ENCODE results near the gene CAPZA1.

The CAPZA1 gene

DNA sequence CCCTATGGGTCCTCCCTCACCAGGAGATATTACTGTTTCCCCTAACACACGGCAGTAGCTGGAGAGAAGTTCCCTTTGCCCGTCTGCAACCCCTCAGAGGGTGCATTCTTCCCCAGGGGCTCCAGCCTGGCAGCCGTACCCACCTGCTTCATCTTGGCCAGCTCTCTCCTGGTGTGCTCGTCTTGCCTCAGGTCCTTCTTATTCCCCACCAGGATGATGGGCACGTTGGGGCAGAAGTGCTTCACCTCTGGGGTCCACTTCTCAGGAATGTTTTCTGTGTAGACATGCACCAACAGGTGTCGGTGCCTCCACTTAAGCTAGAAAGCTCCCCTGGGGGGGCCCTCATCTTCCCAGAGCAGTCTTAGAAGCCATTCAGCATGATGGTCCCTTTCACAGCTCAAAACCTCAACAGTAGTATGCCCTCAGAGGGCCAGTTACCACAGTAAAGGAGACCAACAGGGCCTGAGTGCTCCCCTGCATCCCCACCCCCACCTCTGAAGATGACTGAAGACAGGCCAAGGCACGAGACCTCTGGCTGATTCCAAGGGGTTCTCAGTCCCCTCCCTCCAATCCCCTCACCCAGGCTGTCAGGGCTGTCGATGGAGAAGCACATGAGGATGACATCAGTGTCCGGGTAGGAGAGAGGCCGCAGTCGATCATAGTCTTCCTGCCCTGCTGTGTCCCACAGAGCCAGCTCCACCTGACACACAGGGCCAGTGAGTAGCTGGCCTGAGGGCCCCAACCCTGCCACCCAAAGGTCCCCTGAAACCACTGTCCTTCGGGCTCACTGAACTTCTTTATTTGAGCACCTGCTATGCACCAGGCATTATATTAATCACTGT, 83.0 kb downstream of the CAPZA1 start:
- DNase-seq, result peak; percentile 43

DNA sequence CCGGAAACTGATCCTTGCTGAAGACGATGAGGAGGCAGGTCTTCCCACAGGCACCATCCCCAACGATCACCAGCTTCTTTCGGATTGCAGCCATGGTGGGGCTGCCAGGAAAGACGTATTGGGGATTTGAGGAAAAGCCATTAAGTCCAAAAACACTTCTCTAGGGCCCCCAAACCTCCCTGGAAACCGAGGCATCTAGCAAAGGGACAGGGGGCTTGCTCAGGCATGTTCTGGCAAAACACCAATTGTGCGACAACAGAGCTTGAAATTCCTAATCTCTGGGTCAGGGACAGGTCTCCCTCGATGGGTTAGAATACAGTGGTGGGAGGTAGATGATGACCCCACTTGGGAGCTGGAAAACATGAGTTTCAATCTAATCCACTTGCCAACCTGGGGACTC, 84.1 kb downstream of the CAPZA1 start:
- DNase-seq, result peak; percentile 38

DNA sequence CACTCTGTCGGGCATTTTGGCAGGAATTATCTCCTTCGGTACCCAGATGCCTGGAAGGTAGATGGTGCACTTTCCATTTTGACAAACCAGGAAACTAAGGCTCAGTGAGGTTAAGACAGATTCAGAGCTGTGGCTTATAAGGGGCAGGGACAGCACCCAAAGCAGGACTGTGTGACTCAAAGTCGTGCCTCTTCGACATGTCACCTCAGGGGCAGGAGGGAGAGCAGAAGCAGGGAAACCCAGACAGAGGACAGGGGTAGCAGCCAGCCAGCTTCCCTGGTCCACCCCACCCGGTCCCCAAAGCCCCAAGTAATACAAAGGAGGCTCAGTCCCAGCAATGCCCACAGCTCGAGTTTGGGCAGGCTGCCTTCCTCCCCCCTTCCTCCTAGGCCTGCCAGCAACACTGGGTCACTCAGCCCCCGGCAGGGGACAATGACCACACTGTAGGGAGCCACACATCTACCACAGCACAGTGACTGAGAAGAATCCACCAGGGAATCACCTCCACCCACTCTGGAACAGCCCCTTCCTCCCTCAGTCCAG, 84.8 kb downstream of the CAPZA1 start:
- no peak for DNase-seq

DNA sequence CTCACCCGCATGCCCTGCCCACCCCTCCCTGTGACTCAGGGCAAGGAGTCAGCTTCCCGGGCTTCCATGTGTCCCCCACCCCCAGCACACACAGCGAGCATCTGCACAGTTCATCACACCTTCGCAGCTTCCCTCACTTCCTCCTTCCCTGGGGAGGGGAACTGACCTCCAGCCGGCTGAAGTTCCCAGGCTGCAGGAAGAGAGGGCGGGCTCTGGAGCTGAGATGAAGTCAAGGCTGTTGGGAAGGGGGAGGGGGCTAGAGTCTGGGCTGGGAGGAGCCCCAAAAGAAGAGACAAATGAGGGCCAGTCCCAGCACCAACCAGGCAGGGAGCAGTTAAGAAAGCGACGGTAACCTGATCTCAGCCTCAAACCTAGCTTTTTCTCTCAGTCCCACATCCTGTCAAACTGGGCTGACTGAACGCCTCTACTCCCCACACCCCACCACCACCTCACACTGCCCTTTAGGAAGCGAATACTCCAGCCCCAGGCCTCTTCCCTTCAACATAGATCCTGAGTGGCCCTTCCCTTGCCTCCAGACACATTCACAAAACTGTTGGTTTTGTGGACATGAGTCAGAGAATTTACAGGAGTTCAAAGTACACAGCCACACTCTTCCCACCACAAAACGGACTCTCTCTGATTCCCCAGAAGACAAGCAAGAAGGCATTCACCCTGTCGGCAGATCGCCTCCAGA, 85.4 kb downstream of the CAPZA1 start:
- peak; percentile 99 for DNase-seq

DNA sequence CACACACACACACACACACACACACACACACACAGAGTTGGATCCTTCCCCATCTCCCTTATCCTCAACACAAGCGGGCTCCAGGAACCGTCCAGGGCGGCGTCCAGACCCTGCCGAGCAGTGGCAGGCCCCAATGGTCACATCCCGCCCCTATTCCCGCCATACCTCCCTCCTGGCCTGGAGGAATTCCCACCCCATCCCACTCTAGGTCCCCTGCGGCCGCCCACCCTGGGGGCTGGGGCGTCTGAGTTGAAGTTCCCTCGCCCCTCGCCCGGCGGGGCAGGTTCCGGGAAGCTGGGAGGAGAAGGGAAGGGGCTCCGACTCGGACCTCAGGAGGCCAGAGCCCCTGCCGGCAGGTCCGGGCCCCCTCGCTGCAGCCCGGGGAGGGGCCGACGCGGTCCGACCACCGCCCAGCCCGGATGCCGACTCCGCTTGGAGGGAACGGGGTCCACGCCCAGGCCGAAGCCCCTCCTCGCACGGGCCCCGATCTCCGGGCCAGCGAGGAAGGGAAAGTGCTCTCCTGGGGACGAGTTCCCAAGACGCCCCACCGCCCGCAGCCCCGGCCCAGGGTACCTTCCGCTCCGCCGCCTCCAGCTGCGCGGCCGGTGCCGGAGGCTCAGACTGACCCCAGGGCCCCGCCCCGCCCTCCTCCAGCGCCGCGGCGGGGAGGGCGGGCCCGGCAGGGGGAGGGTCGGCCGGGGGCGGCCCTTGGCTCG, 87.0 kb downstream of the CAPZA1 start, which contains the start of gene RHOC:
TSS of gene RHOC (minus strand) at position 623 of the 716 bp plus-strand sequence. CDS start 3,328 bp downstream, outside the sequence.
- no peak for DNase-seq

DNA sequence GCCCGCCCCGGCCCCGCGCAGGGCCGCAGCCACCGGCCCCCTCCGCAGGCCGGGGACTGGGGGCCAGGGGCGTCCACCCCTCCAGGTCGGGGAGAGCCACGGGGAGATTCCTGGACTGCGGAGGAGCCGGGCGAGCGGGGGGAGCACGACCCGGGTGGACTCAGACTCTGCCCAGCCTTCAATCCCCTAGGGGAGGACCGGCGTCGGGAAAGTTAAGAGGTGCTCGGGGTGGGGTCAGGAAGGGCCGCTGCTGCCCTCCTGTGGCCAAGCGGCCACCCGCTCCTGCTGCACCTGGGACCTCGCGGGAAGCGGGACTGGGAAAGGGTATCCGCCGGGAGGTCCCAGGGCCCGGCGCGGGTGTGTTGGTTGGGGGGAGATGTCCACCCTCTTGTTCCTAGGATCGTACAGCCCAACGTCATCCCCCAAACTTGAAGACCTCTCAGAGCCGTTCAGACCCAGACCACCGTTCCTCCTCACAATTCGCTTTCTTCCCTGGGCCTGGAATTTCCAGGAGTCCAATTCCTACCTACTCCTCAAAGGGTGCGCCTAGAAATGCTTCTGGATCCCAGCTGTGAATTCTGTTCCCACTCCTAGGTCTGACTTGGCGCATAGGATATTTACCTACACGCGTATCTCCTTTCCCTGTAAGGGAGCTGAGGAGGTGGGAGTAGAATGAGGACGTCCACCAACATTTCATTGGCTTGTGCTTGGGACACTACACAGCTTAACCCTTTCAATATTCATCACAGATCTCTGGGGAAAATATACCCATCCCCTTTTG, 87.8 kb downstream of the CAPZA1 start:
- DNase-seq, result peak; percentile 96

DNA sequence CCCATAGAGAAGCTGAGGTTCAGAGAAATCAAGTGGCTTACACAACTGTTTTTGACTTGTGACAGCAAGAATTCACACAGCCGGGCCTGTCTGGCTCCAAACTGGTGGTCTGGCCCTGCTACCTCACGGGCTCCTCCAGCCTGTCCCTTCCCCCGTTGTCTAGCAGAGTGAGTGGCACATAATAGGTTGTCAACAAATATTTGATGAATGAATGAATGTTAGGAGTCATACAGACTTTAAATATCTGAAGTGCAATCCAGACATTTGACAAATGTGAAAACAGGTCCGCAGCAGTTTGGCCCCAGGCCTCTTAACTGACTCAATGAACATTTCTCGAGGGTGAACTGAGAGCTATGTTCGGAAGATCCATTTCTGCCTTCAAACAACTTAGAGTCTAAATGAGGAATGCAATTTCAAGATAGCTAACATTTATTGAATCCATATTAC, 88.4 kb downstream of the CAPZA1 start:
- DNase-seq, result no peak

DNA sequence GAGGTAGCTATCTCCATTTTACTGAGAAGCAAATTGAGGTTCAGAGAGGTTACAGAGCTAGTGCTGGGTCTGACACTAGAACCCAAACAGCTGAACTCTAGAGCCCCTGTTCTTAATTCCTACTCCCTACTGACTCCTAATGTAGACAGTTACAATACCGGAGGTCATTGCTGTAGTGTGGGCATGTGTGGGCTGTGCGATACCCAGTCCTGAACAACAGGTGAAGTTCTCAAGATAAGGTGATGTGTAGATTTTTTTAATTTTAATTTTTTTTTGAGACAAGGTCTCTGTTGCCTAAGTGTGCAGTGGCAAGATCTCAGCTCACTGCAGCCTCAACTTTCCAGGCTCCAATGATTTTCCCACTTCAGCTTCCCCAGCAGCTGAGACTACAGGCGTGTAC, 88.9 kb downstream of the CAPZA1 start:
- DNase-seq, result no peak

DNA sequence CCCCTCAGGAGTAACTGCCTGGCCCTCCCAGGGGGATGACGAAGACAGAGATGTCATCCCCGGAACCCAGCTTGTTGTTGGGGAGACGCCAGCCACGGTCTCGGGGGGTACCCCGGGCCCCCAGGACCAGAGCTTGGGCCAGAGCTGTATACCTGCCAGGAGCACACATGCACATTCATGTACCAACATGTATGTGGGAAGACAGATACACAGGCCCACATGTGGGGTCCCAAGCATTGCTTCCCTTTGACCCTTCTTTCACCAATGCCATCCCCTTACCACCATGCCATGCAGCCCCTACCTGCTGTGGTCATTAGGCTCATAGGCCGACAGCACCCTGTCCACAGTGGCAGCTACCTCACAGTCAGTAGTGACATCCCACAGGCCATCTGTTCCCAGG, 90.5 kb downstream of the CAPZA1 start:
- DNase-seq, result no peak

DNA sequence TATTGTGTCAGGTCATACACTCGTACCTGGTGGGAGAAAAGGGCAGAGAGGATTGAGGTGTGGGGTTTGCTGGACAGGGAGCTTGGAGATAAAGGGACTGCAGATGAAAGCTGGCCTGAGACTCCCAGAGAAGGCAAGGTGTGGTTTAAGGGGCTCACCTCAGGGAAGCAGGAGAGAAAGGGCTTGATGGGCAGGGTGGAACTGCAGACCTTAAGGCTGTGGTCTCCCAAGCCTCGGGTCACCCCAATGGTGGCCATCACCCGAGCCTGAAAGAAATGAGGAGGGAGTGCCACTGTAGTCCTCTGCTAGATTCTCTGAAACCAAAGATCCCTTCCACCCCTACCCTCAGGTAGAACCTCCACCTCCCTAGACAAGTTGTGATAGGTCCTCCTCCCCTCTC, 91.0 kb downstream of the CAPZA1 start:
- DNase-seq, result no peak

DNA sequence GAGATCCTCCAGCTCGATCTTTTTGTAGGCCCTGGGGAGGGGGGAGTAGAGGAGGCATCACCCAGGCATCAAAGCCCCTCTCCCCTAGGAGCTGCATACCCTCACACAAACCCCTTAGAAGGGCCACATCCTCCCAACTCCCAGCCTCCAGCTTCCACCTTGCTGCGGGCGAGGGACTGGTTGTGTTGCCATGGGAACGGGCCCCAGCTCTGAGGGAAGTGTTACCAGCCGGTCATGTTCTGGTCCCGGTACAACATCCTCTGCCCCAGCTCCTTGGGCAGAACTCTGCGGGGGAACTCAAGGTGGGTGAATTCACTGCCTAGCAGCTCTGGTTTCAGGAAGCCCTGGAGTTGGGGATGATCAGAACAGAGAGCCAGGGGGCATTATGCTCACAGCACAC, 91.4 kb downstream of the CAPZA1 start:
- DNase-seq, result no peak

DNA sequence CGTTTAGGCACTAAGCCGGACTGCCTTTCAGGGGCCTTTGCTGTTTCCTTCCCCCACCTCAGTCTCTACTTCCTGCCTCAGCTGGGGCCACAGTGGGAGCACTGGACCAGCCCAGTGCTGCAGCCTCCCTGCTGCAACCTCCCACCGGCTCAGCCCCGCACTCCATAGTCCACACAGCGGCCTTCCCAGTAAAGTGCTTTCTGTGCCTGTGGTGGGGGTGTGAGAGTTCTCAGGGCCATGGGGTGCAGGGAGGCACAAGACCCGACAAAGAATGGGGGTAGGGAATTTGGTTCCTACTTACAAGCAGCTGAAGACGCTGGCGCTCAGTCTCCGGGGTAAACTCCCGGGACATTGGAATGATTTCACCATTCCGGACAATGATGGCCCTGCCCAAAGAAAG, 92.0 kb downstream of the CAPZA1 start:
- DNase-seq, result peak; percentile 45

DNA sequence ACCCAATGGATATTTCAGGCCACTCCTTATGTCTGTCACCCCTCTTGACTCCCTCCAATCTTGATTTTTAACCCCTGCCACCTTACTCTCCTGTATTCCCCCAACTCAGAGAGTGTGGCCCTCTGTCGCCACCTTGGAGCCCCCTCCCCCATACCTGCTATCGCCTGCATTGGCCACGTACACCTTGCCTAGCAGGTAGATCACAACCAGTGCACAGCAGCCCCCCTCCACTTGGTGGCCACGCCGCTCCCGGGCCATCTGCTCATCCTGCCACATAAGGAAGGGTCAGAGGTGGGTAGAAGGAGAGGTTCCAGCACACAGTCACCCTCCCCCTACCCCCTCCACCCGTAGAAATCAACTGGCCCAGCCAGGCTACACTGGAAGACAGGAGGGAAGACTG, 92.6 kb downstream of the CAPZA1 start:
- peak; percentile 51 for DNase-seq

DNA sequence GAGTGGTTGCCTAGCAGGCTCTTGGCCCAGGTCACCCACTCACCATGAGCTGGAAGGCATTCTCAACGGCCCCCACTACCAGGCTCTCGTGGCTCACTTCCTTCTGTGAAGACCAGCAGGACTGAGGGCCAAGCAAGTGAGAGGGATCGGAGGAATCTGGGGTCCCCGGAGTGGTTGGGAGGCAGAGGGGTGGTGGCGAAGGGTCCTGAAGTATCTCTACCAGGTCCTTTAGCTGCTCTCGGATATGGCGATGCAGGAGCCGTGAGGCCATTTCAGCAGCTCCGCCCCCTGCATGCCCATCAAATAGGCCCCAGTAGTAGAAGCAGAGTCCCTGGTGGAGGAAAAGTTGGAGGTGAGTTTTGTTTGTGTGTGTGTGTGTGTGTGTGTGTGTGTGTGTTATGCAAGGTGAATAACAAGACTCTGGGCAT, 93.1 kb downstream of the CAPZA1 start:
- DNase-seq, result peak; percentile 36

DNA sequence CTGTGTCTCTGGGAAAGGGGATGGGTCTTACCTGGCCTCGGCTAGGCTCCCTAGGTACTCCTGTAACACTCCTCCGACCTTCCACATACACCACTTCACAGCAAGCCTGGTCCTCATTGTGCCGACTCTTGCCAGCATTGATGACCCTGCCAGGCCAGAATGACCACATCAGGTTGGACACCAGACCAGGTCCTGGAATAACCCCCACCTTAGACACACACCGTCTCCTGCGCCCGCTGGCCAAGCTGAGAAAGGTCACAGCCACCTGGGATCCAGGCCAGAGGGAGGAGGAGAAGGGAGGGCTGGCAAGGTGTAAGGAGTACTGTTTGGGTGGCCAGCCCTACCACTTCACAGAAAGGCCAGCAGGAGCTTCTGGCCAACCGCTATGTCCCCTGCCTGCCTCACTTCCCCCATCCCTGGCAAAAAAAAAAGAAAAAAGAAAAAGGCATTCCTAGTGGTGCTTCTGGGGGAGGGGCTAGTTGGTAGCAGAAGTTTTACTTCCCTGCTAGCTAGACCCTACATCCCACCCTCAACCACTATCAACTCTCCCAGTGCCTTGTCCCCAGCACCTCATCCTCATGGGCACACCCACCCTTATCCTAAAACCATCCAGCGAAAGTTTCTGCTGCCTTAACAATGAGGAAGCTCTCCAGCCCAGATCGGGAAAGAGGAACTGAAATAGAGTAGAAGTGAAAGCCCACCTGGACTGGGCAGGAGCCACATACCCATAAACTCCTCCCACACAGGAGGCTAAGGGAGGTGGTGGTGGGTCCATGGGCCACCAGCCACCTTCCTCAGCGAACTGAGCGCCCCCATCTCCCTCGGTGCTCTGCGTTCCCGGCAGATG, 94.1 kb downstream of the CAPZA1 start:
- peak; percentile 53 for DNase-seq

DNA sequence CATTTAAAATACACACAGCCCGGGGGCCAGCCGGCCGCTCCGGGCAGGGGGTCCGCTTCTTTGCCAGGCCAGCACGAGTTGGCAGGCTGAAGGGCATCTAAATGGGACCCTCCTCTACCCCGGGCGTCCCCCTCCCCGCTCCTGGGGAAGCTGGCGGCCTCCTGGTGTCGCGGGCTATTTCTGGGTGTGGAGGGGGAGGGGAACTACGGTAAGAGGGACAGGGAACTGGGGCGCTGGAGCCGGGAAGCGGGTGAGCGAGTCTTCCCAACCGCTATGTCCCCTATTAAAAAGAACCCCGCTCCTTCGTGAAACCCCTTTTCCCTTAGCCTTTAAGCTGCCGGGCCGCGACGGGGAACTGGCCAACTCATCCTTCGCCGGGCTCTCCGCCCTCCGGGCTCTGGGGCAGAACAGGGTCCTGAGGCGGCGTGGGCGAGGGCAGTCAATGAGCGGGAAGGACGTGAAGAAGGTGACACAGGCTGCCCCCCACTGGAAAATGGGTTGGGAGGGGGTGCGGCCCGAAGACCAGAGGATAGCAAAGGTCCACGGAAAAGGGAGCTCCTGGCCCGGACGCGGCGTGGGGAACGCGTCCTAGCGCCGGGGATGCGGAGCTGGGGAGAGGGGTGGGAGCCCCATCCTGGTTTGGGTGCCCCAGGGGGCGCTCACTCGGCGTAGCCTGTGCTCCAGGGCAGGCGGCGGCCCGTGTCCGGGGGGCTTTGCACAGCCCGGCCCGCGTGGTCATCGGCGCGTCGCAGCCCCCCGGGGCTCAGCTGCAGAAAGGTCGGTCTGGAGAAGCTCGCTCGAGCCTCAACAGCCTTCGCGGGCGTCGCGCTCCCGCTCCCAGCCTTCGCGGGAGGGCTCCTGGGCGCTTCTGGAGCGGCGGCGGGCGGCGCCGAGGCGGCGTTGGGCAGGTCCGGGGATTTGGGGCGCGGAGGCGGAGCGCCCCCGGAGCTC, 95.0 kb downstream of the CAPZA1 start:
- no peak for DNase-seq

DNA sequence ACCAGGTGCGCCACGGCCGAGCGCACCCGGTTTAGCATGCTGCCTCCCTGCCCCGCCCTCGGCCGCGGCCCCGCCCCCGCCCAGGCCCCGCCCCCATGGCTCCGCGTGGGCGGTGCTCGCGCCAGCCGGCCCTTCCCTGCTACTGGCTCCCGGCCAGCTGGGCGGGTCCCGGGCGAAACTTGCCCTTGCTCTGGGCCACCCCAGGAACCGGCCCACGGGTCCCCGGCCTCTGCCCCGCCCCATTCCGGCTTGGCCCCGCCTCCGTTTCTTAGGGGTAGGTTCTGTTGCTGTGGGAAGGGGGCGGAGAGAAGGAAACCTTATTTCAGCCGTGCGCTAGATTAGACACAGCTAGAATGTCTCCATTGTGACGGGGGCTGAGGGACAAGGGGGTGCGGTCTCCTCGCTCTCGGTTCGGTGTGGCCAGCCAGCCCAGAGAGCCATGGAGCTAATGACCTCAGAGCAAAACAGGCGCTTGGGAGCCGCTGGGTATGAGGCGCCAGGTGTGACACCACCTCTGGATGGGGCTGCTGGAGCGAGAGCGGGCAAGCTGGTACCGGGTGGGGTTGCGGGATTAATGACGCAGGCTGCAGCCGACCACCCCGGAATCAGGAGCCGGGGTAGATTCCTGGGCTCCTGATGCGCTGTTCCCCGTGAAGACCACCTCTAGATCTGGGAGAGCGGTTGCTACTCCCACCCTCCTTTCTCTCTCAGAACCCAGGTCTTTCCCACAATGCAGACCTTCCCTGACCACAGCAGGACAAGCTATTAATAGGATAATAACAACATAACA, 95.8 kb downstream of the CAPZA1 start, which contains the start of gene PPM1J:
TSS of gene PPM1J (minus strand) at position 69 of the 790 bp plus-strand sequence. CDS start at position 38, 31 bp downstream.
- DNase-seq, result peak; percentile 99

DNA sequence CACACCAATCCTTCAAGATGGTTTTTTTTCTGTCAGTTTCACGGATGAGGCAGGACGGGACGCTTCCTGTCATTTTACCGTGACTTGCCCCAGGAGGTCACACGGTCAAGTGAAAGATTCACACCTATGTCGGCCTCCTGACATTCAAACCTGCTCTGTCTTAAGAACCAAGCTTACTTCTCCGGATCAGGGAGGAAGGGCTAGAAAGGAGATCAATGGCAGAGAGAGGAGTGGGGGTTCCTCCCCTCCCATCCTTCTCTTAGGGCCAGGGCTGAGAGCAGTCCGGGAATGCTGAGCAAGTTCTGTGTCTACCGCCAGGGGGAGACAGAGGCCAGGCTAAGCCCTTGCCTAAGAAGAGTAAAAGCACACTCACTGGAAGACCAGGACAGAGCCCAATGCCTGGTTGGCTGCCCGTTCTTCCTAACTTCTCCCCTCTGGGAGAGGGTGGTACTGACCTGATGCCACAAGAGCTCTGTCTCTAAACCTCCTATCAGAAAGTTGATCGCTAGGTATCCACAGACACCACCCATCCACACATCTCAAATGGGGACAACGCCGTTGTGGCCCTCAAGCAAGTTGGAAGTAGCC, 96.6 kb downstream of the CAPZA1 start:
- DNase-seq, result peak; percentile 95
